COLO829 (cell line): Measurements from ENCODE around the gene KRTAP10-5.
"Not testable (repeated sequence)": the region's sequence is repeated elsewhere in the genome, so short reads cannot be mapped to it uniquely, and the experiment has no call there.

Source experiments
- DNase-seq: peaks from one replicate; pipeline ENCODE4 v3.0.0; 2012; ENCODE audit warnings: low spot score

KRTAP10-5 gene

GRCh38 chr21:44580231-44580821 is at the start of gene KRTAP10-5:
KRTAP10-5 (minus strand) TSS chr21:44580604; CDS start chr21:44580578, 26 bp downstream.
- not testable (repeated sequence) for DNase-seq

GRCh38 chr21:44628707-44629391 is 48.4 kb upstream of the KRTAP10-5 start:
- no peak for DNase-seq

- DNase-seq = not testable (repeated sequence)
Measured at GRCh38 chr21:44627831-44628233, 47.4 kb upstream of the KRTAP10-5 start.

- DNase-seq = not testable (repeated sequence)
Measured at GRCh38 chr21:44627181-44627822, 46.9 kb upstream of the KRTAP10-5 start.

GRCh38 chr21:44626673-44627143 is 46.3 kb upstream of the KRTAP10-5 start, which contains the start of gene KRTAP10-9:
KRTAP10-9 (plus strand) TSS chr21:44627093; CDS start chr21:44627172, 79 bp downstream.
- no peak for DNase-seq

- no peak for DNase-seq
Measured at GRCh38 chr21:44626262-44626661, 45.9 kb upstream of the KRTAP10-5 start.

- DNase-seq = no peak
Measured at GRCh38 chr21:44625756-44626155, 45.4 kb upstream of the KRTAP10-5 start.

GRCh38 chr21:44623575-44623974 is 43.2 kb upstream of the KRTAP10-5 start:
- DNase-seq = no peak

GRCh38 chr21:44619886-44620285 is 39.5 kb upstream of the KRTAP10-5 start:
- no peak for DNase-seq

- no peak for DNase-seq
Measured at GRCh38 chr21:44618909-44619308, 38.5 kb upstream of the KRTAP10-5 start.

- no peak for DNase-seq
Measured at GRCh38 chr21:44618504-44618903, 38.1 kb upstream of the KRTAP10-5 start.

- no peak for DNase-seq
Measured at GRCh38 chr21:44617071-44617501, 36.7 kb upstream of the KRTAP10-5 start.

GRCh38 chr21:44616591-44616926 is 36.2 kb upstream of the KRTAP10-5 start:
- DNase-seq = no peak

- no peak for DNase-seq
Measured at GRCh38 chr21:44615911-44616590, 35.6 kb upstream of the KRTAP10-5 start.

GRCh38 chr21:44615466-44615865 is 35.1 kb upstream of the KRTAP10-5 start:
- DNase-seq = no peak

GRCh38 chr21:44614961-44615391 is 34.6 kb upstream of the KRTAP10-5 start:
- no peak for DNase-seq

- DNase-seq = no peak
Measured at GRCh38 chr21:44614161-44614631, 33.8 kb upstream of the KRTAP10-5 start.

- DNase-seq = no peak
Measured at GRCh38 chr21:44613386-44614155, 33.2 kb upstream of the KRTAP10-5 start.

GRCh38 chr21:44612669-44613229 is 32.3 kb upstream of the KRTAP10-5 start:
- DNase-seq = no peak

GRCh38 chr21:44612029-44612486 is 31.7 kb upstream of the KRTAP10-5 start, which contains the start of gene KRTAP10-8:
KRTAP10-8 (plus strand) TSS chr21:44612079; CDS start chr21:44612101, 22 bp downstream.
- no peak for DNase-seq

GRCh38 chr21:44611551-44611950 is 31.1 kb upstream of the KRTAP10-5 start:
- no peak for DNase-seq
